AG09309 (cell line): ENCODE data around the gene CIDEA.

Experiments used
- DNase-seq: peaks from one replicate; pipeline ENCODE4 v3.0.0-alpha.2; 2010; ENCODE audit warnings: low read depth
- H3K4me3 ChIP-seq: 2 replicates; pipeline ENCODE4 v1.5.1; 2011; ENCODE audit warnings: mild to moderate bottlenecking, low read depth, low read length, moderate library complexity; ENCODE audit not compliant: control insufficient read depth
- TF ChIP-seq, protein P1 (sequence below): IDR thresholded peaks from 2 replicates; pipeline ENCODE4 v1.5.1; 2011; ENCODE audit warnings: mild to moderate bottlenecking, low read depth, low read length, inconsistent platforms; ENCODE audit not compliant: insufficient read depth, control insufficient read depth; ENCODE audit errors: missing control alignments

CIDEA gene

DNA sequence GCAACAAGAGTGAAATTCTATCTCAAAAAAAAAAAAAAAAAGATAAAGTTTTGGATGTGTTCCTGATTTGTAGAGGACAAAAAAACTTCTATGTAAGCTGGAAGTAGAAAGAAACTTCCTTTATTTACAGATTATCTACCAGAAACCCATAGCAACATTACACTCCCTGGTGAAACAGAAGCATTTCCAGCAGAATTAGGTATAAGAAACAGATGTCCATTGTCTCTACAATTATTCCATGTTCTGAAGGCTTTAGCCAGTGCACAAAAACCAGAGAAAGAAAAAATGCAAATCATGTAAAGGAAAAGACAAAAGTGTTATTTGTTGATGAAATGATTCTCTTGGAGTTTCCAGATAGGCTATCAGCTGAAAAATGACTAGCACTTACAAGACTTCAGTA is 58.8 kb downstream of the CIDEA start:
- TF ChIP-seq, protein P1, sequence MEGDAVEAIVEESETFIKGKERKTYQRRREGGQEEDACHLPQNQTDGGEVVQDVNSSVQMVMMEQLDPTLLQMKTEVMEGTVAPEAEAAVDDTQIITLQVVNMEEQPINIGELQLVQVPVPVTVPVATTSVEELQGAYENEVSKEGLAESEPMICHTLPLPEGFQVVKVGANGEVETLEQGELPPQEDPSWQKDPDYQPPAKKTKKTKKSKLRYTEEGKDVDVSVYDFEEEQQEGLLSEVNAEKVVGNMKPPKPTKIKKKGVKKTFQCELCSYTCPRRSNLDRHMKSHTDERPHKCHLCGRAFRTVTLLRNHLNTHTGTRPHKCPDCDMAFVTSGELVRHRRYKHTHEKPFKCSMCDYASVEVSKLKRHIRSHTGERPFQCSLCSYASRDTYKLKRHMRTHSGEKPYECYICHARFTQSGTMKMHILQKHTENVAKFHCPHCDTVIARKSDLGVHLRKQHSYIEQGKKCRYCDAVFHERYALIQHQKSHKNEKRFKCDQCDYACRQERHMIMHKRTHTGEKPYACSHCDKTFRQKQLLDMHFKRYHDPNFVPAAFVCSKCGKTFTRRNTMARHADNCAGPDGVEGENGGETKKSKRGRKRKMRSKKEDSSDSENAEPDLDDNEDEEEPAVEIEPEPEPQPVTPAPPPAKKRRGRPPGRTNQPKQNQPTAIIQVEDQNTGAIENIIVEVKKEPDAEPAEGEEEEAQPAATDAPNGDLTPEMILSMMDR = no peak
- H3K4me3 ChIP-seq = no peak overlapping the region
- DNase-seq = no peak

DNA sequence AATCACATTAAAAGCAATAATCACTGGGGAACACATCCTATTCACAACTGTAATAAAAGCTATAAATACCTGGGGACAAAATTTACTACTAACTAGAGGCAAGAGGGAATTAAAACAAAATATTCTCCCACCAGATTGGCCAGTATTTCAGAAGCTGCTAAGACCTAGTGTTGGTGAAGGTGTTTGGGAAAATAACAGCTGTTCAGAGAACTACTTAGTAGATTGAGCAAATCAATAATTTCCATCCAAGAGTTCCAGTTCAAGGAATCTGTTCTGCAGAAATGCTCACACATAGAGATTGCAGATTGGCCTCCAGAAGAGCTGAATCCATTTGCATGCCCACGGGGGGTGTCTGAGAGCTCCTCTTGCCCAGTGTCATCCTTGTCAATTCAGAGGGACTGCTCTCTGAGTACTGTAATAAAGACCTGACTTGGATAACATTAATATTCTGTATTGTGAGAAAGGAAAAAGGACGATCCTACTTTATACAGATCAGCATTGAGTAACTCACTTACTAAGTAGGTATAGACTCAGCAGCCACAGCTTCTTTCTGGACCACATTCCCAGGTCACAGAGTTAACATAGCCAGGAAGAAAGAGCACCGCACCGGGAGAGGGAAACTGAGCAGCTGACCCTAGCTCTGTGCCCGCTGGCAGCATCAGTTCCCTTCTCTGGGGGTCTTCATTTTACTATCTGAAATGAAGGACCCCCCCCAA is 59.5 kb downstream of the CIDEA start:
- no peak for DNase-seq
- TF ChIP-seq, protein P1 = no peak
- no peak overlapping the region for H3K4me3 ChIP-seq

DNA sequence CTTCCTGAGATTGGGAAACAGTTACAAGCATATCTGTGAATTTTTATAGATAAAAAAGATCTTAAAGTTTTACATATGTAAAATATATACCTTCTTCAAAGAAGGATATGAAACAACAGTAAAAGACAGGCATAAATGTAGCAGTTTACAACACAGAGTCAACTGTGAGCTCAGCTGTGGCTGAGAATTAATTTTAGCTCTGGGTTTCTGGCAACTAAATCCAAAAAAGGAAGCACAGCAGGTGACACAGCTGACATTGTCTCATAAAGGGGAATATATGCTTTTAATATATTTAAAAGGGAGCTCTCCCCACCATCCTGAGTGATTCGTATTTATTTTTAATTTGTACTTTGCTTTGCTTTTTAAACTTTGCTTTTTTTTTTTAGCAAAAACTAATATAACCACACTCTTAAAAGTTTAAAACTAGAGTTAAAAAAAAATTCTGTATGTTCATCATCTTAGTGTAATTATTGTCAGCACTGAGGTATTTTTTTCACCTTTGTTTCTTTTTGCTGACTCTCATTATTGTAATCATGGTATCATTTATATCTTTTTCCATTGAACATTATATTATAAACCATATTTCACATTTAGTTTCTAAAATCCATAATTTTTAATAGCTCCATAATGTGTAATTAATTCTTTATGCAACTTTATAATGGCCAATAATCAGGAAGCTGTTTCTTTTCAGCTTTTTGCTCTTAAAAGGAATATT is 60.6 kb downstream of the CIDEA start:
- TF ChIP-seq, protein P1 = no peak
- H3K4me3 ChIP-seq = no peak overlapping the region
- DNase-seq = no peak

DNA sequence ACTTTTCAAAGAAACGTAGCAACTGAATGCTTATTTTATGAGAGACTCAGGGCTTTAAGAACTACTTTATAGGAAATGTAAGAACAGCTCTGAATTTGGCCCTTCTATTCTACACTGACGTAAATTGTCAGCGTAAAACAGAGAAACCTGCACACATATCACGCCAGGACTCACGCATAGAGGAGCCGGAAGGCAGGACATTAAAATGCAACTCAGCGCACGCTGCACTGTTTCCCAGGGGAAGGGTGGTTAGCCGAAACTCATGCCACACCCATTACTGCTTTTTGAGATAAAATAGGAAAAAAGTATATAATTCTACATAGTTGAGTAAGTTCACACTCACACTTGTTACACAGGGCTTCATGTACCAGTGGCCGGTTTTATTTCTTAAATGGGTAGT is 61.3 kb downstream of the CIDEA start:
- no peak for DNase-seq
- TF ChIP-seq, protein P1 = no peak
- H3K4me3 ChIP-seq = no peak overlapping the region

DNA sequence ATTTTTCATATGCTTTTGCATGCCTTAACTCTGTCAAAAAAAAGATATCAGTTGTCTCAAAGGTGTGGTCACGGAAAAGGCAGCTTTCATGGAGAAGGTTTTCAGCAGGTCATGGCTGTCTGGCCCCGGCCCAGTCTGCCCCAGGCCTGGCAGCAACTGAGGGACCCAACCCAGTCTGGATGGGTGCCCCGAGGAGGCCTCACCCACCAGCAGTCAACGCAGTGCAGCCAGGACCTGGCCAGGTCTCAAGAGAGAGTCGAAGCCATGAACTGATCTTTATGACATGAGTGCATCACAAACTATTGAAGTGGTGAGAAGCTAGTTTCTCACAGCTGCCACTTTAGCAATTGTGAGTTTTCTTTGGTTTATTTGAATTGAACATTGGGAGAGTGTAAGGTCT is 61.8 kb downstream of the CIDEA start:
- TF ChIP-seq, protein P1 = no peak
- H3K4me3 ChIP-seq = no peak overlapping the region
- no peak for DNase-seq

DNA sequence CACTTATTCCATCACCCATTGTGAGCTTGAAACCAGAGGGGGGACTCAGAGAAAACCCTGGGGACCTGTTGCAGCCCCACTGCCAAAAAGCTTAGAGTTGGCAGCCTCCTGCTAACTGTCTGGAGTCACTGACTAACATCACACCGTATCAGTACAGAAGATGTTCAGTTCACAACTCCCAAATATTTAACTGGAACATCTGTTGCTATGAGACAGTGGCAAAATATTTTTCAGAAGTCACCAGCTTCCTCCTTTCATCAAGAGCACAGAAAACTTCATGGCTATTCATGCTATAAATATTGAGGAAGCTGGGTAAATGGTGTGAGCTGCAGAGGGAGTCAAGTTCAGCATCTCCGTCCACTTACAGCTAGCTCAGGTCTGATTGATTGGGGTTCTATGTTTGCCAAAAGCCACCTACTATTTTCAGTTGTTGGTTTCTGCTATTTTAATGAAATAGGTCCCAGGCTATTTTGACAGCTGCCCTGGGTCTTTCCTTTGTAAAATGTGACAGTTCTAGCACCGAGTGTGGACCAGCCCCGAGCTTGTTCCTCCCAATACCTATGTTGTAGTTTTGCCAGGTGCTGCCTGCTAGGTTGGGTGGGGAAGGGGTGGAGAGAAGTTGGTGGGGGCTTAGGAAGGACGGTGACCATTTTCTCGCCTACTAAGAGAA is 63.6 kb downstream of the CIDEA start:
- TF ChIP-seq, protein P1 = no peak
- H3K4me3 ChIP-seq = no peak overlapping the region
- DNase-seq = no peak
